Fibroblast of pulmonary artery (primary cell): Measurements from ENCODE around the gene ACAP3.

Source experiments
- DNase-seq: peaks from one replicate; pipeline ENCODE4 v3.0.0-alpha.2; 2010; ENCODE audit warnings: low read depth
- H3K4me3 ChIP-seq: replicated peaks from 2 replicates; pipeline ENCODE4 v1.5.1; 2011; ENCODE audit warnings: low read depth, mild to moderate bottlenecking, control low read depth, low read length, moderate library complexity
- CTCF ChIP-seq: IDR thresholded peaks from 2 replicates; pipeline ENCODE4 v1.5.1; 2011; ENCODE audit warnings: mild to moderate bottlenecking, control low read depth, low read length, inconsistent platforms; ENCODE audit errors: missing control alignments

Gene ACAP3

GRCh38 chr1:1260843-1261560 lies 46.7 kb downstream of the ACAP3 start:
- H3K4me3 ChIP-seq = no peak overlapping the region
- DNase-seq = no peak
- no peak for TF ChIP-seq CTCF

GRCh38 chr1:1259951-1260600 lies 47.7 kb downstream of the ACAP3 start:
- H3K4me3 ChIP-seq = no peak overlapping the region
- TF ChIP-seq CTCF = no peak
- no peak for DNase-seq

- no peak for DNase-seq
- TF ChIP-seq CTCF = no peak
- no peak overlapping the region for H3K4me3 ChIP-seq
These were observed 48.2 kb downstream of the ACAP3 start for GRCh38 chr1:1259540-1259939.

GRCh38 chr1:1259119-1259488 lies 48.6 kb downstream of the ACAP3 start:
- no peak for TF ChIP-seq CTCF
- H3K4me3 ChIP-seq = no peak overlapping the region

GRCh38 chr1:1256956-1257871 lies 50.5 kb downstream of the ACAP3 start:
- no peak for TF ChIP-seq CTCF
- DNase-seq = no peak
- no peak overlapping the region for H3K4me3 ChIP-seq

More at GRCh38 chr1:1259119-1259488, 48.6 kb downstream of the ACAP3 start:
- no peak for DNase-seq

- no peak overlapping the region for H3K4me3 ChIP-seq
- no peak for TF ChIP-seq CTCF
- no peak for DNase-seq
These were observed 52.1 kb downstream of the ACAP3 start for GRCh38 chr1:1255611-1256010.
